H9 (cell line): ENCODE results near the gene METTL17. TPM values are rescaled to one million over a fixed set of nuclear protein-coding genes. Genes with fewer than 3 reads are reported as not detected.
A peak's percentile ranks its signal among the peaks of the same experiment; 100 is the strongest.

ENCODE experiments used
- DNase-seq: peaks from one replicate; pipeline ENCODE4 v3.0.0-alpha.2; 2017
- H2AFZ ChIP-seq: one replicate; pipeline ENCODE4 v1.6.1; 2013; ENCODE audit warnings: mild to moderate bottlenecking, low read length, control low read depth, moderate library complexity
- H2AK5ac ChIP-seq: 2 replicates; pipeline ENCODE4 v1.6.1; 2013; ENCODE audit warnings: low read length, control low read depth, mixed read lengths; ENCODE audit not compliant: insufficient read length
- H2BK120ac ChIP-seq: one replicate; pipeline ENCODE4 v1.6.1; 2013; ENCODE audit warnings: low read depth, mild to moderate bottlenecking, low read length, control low read depth, inconsistent platforms; ENCODE audit not compliant: poor library complexity, severe bottlenecking
- H2BK12ac ChIP-seq: 2 replicates; pipeline ENCODE4 v1.6.1; 2013; ENCODE audit warnings: low read length, control low read depth, mixed read lengths, low read depth; ENCODE audit not compliant: insufficient read length
- H2BK15ac ChIP-seq: 2 replicates; pipeline ENCODE4 v1.6.1; 2013; ENCODE audit warnings: low read depth, low read length, control low read depth
- H2BK20ac ChIP-seq: one replicate; pipeline ENCODE4 v1.6.1; 2013; ENCODE audit warnings: low read depth, mild to moderate bottlenecking, low read length, control low read depth, inconsistent platforms; ENCODE audit not compliant: poor library complexity, severe bottlenecking
- H2BK5ac ChIP-seq: 2 replicates; pipeline ENCODE4 v1.6.1; 2013; ENCODE audit warnings: low read length, control low read depth, mixed read lengths; ENCODE audit not compliant: insufficient read length
- H3K14ac ChIP-seq: 2 replicates; pipeline ENCODE4 v1.6.1; 2013; ENCODE audit warnings: low read length, control low read depth; ENCODE audit not compliant: insufficient read depth
- H3K18ac ChIP-seq: 2 replicates; pipeline ENCODE4 v1.6.1; 2013; ENCODE audit warnings: low read depth, mild to moderate bottlenecking, mixed read lengths, low read length, control low read depth; ENCODE audit not compliant: insufficient read length
- H3K23ac ChIP-seq: 2 replicates; pipeline ENCODE4 v1.6.1; 2013; ENCODE audit warnings: low read length, control low read depth, mixed read lengths, low read depth; ENCODE audit not compliant: insufficient read length
- H3K23me2 ChIP-seq: 2 replicates; pipeline ENCODE4 v1.6.1; 2013; ENCODE audit warnings: low read depth, mild to moderate bottlenecking, mixed read lengths, low read length, control low read depth; ENCODE audit not compliant: insufficient read length, poor library complexity, severe bottlenecking
- H3K27ac ChIP-seq: 2 replicates; pipeline ENCODE4 v1.5.1; 2013; ENCODE audit warnings: low read length, control low read depth, mixed read lengths, low read depth; ENCODE audit not compliant: insufficient read length
- H3K27me3 ChIP-seq: 2 replicates; pipeline ENCODE4 v1.6.1; 2013; ENCODE audit warnings: low read length, control low read depth, inconsistent platforms; ENCODE audit not compliant: insufficient read depth
- H3K4ac ChIP-seq: 2 replicates; pipeline ENCODE4 v1.6.1; 2013; ENCODE audit warnings: low read depth, mild to moderate bottlenecking, control low read depth, inconsistent platforms, low read length, moderate library complexity
- H3K4me1 ChIP-seq: 2 replicates; pipeline ENCODE4 v1.6.1; 2013; ENCODE audit warnings: low read length, control low read depth, inconsistent platforms; ENCODE audit not compliant: insufficient read depth
- H3K4me2 ChIP-seq: 2 replicates; pipeline ENCODE4 v1.6.1; 2013; ENCODE audit warnings: low read length, control low read depth, mixed read lengths; ENCODE audit not compliant: insufficient read length, insufficient read depth
- H3K56ac ChIP-seq: 2 replicates; pipeline ENCODE4 v1.6.1; 2013; ENCODE audit warnings: low read depth, mild to moderate bottlenecking, mixed read lengths, low read length, control low read depth; ENCODE audit not compliant: insufficient read length
- H3K79me1 ChIP-seq: 2 replicates; pipeline ENCODE4 v1.6.1; 2013; ENCODE audit warnings: low read depth, mild to moderate bottlenecking, moderate library complexity, low read length, control low read depth, inconsistent platforms; ENCODE audit not compliant: insufficient read depth, poor library complexity, severe bottlenecking
- H3K79me2 ChIP-seq: 2 replicates; pipeline ENCODE4 v1.6.1; 2013; ENCODE audit warnings: low read length, control low read depth, inconsistent platforms; ENCODE audit not compliant: insufficient read depth
- H3K9ac ChIP-seq: 2 replicates; pipeline ENCODE4 v1.6.1; 2013; ENCODE audit warnings: low read length, control low read depth, mixed read lengths; ENCODE audit not compliant: insufficient read length; ENCODE audit errors: extremely low read depth
- H3K9me3 ChIP-seq: one replicate; pipeline ENCODE4 v1.6.1; 2013; ENCODE audit warnings: low read depth, low read length, inconsistent platforms; ENCODE audit not compliant: control insufficient read depth
- H3T11ph ChIP-seq: one replicate; pipeline ENCODE4 v1.6.1; 2013; ENCODE audit warnings: mild to moderate bottlenecking, low read length, control low read depth, inconsistent platforms
- H4K20me1 ChIP-seq: one replicate; pipeline ENCODE4 v1.6.1; 2013; ENCODE audit not compliant: control insufficient read depth, insufficient read length, insufficient read depth
- H4K5ac ChIP-seq: 2 replicates; pipeline ENCODE4 v1.6.1; 2013; ENCODE audit warnings: low read depth, mild to moderate bottlenecking, mixed read lengths, low read length, control low read depth; ENCODE audit not compliant: insufficient read length
- H4K8ac ChIP-seq: replicated peaks from 2 replicates; pipeline ENCODE4 v1.6.1; 2013; ENCODE audit warnings: low read length, control low read depth, mixed read lengths, low read depth; ENCODE audit not compliant: insufficient read length
- H4K91ac ChIP-seq: 2 replicates; pipeline ENCODE4 v1.6.1; 2013; ENCODE audit warnings: low read depth, mild to moderate bottlenecking, moderate library complexity, mixed read lengths, low read length, control low read depth; ENCODE audit not compliant: insufficient read length
- H3K27ac Mint-ChIP-seq, 3 experiments: 2 replicates in 2 of 3; 3 replicates in 1 of 3; pipeline ENCODE4 v1.8.0; 2020 to 2021; ENCODE audit warnings: mixed read lengths in 3 of 3, mild to moderate bottlenecking in 1 of 3, moderate library complexity in 1 of 3
- H3K27me3 Mint-ChIP-seq: 2 replicates; pipeline ENCODE4 v1.8.0; 2021; ENCODE audit warnings: low read depth, mild to moderate bottlenecking, moderate library complexity, mixed read lengths
- H3K36me3 Mint-ChIP-seq, 3 experiments: 2 replicates in 2 of 3; 3 replicates in 1 of 3; pipeline ENCODE4 v1.8.0; 2020 to 2021; ENCODE audit warnings: low read depth in 3 of 3, mixed read lengths in 3 of 3; ENCODE audit not compliant: insufficient read depth in 1 of 3
- H3K4me1 Mint-ChIP-seq, 2 experiments: 2 replicates each; pipeline ENCODE4 v1.8.0; 2020; ENCODE audit warnings: mixed read lengths in 2 of 2
- H3K4me3 Mint-ChIP-seq, 2 experiments: 2 replicates in 1 of 2; 3 replicates in 1 of 2; pipeline ENCODE4 v1.8.0; 2020 to 2021; ENCODE audit warnings: mild to moderate bottlenecking in 2 of 2, mixed read lengths in 2 of 2, moderate library complexity in 1 of 2
- H3K9me3 Mint-ChIP-seq, 2 experiments: 2 replicates in 1 of 2; 3 replicates in 1 of 2; pipeline ENCODE4 v1.8.0; 2020; ENCODE audit warnings: mild to moderate bottlenecking in 2 of 2, mixed read lengths in 2 of 2, moderate library complexity in 1 of 2
- WGBS: extraction: QIAGEN DNeasy Blood & Tissue Kit; methylation state at CpG from one replicate; pipeline ENCODE4 v1.1.7; 2013; ENCODE audit warnings: missing lambda C conversion rate, low lambda C conversion rate, mixed read lengths; ENCODE audit not compliant: insufficient read length; ENCODE audit errors: extremely low coverage; 5-methylcytosine and 5-hydroxymethylcytosine counted together
- total RNA-seq: library from RNA; stranded (reverse); gene quantifications from 2 replicates; pipeline ENCODE4 v1.2.1, GENCODE V29; 2021
- TF ChIP-seq, protein P1 (sequence below): fragments of 200-600 bp; sonication (generic); conservative IDR thresholded peaks from 3 replicates; pipeline ENCODE4 v1.8.0; 2021; ENCODE audit warnings: antibody characterized with exemption, mild to moderate bottlenecking

METTL17 gene
- total RNA-seq, 1 experiment from 2014 or later = 81.4 TPM

DNA sequence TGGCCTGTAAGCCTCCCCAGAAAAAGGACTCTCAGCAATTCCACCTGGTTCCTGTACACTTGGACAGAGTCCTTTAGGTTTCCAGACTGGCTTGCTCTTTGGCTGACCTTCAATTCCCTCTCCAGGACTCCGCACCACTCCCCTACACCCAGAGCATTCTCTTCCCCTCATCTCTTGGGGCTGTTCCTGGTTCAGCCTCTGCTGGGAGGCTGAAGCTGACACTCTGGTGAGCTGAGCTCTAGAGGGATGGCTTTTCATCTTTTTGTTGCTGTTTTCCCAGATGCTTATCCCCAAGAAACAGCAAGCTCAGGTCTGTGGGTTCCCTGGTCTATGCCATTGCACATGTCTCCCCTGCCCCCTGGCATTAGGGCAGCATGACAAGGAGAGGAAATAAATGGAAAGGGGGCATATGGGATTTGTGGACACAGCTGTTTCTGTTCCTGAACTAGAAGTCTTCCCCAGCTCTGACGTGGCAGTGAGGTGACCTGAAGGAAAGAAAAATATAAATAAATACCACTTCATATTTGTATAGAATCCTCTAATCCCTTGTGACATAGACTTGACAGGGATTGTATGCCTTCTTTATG is 53.7 kb downstream of the METTL17 start:
- no CpG with 5 or more reads among the region's 2 CpGs for WGBS
- no peaks in the 10 kb centered on the region for H4K20me1 ChIP-seq
- no peaks in the 10 kb centered on the region for H3K36me3 Mint-ChIP-seq
- H3K4me1 ChIP-seq = peaks cover 5% of the 10 kb centered on the region
- no peak overlapping the region for H2BK5ac ChIP-seq
- no peak overlapping the region for H3K18ac ChIP-seq
- no peak for DNase-seq
- H2AK5ac ChIP-seq = no peak overlapping the region
- H3K23me2 ChIP-seq = no peaks in the 10 kb centered on the region
- no peak overlapping the region for H2BK120ac ChIP-seq
- H3K14ac ChIP-seq = no peak overlapping the region
- H3K79me1 ChIP-seq = no peaks in the 10 kb centered on the region
- H3K27me3 Mint-ChIP-seq = peaks cover 27% of the 10 kb centered on the region
- no peak overlapping the region for H4K5ac ChIP-seq
- no peak overlapping the region for H3K4ac ChIP-seq
- no peak overlapping the region for H3K23ac ChIP-seq
- H3K4me2 ChIP-seq = no peak overlapping the region
- no peak overlapping the region for H2BK12ac ChIP-seq
- TF ChIP-seq, protein P1, sequence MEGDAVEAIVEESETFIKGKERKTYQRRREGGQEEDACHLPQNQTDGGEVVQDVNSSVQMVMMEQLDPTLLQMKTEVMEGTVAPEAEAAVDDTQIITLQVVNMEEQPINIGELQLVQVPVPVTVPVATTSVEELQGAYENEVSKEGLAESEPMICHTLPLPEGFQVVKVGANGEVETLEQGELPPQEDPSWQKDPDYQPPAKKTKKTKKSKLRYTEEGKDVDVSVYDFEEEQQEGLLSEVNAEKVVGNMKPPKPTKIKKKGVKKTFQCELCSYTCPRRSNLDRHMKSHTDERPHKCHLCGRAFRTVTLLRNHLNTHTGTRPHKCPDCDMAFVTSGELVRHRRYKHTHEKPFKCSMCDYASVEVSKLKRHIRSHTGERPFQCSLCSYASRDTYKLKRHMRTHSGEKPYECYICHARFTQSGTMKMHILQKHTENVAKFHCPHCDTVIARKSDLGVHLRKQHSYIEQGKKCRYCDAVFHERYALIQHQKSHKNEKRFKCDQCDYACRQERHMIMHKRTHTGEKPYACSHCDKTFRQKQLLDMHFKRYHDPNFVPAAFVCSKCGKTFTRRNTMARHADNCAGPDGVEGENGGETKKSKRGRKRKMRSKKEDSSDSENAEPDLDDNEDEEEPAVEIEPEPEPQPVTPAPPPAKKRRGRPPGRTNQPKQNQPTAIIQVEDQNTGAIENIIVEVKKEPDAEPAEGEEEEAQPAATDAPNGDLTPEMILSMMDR = no peak
- H3K9ac ChIP-seq = no peak overlapping the region
- no peaks in the 10 kb centered on the region for H3K9me3 Mint-ChIP-seq
- peak overlapping the region in 1 of 3 experiments; percentile 36; a peak in 1 of 7 replicates for H3K27ac Mint-ChIP-seq
- H3K9me3 ChIP-seq = no peaks in the 10 kb centered on the region
- H2BK20ac ChIP-seq = no peak overlapping the region
- no peak overlapping the region for H4K8ac ChIP-seq
- no peak overlapping the region for H2BK15ac ChIP-seq
- H2AFZ ChIP-seq = no peak overlapping the region
- H4K91ac ChIP-seq = no peak overlapping the region
- H3K4me1 Mint-ChIP-seq = peaks cover 22 to 23% of the 10 kb centered on the region in 2 experiments
- H3K27me3 ChIP-seq = no peaks in the 10 kb centered on the region
- no peak overlapping the region for H3K27ac ChIP-seq
- H3K79me2 ChIP-seq = no peaks in the 10 kb centered on the region
- no peak overlapping the region for H3K4me3 Mint-ChIP-seq
- H3T11ph ChIP-seq = no peak overlapping the region
- no peak overlapping the region for H3K56ac ChIP-seq
